HG03097 (cell line): ENCODE data around the gene WDR44.
"Not testable (repeated sequence)": the region's sequence is repeated elsewhere in the genome, so short reads cannot be mapped to it uniquely, and the experiment has no call there.

ENCODE experiments used
- ATAC-seq: cut with Tn5 transposase; IDR thresholded peaks from one replicate; pipeline ENCODE4 v1.9.1; 2021; ENCODE audit not compliant: unreplicated experiment, low FRiP score

The WDR44 gene, protein sequence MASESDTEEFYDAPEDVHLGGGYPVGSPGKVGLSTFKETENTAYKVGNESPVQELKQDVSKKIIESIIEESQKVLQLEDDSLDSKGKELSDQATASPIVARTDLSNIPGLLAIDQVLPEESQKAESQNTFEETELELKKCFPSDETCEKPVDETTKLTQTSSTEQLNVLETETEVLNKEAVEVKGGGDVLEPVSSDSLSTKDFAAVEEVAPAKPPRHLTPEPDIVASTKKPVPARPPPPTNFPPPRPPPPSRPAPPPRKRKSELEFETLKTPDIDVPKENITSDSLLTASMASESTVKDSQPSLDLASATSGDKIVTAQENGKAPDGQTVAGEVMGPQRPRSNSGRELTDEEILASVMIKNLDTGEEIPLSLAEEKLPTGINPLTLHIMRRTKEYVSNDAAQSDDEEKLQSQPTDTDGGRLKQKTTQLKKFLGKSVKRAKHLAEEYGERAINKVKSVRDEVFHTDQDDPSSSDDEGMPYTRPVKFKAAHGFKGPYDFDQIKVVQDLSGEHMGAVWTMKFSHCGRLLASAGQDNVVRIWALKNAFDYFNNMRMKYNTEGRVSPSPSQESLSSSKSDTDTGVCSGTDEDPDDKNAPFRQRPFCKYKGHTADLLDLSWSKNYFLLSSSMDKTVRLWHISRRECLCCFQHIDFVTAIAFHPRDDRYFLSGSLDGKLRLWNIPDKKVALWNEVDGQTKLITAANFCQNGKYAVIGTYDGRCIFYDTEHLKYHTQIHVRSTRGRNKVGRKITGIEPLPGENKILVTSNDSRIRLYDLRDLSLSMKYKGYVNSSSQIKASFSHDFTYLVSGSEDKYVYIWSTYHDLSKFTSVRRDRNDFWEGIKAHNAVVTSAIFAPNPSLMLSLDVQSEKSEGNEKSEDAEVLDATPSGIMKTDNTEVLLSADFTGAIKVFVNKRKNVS

DNA sequence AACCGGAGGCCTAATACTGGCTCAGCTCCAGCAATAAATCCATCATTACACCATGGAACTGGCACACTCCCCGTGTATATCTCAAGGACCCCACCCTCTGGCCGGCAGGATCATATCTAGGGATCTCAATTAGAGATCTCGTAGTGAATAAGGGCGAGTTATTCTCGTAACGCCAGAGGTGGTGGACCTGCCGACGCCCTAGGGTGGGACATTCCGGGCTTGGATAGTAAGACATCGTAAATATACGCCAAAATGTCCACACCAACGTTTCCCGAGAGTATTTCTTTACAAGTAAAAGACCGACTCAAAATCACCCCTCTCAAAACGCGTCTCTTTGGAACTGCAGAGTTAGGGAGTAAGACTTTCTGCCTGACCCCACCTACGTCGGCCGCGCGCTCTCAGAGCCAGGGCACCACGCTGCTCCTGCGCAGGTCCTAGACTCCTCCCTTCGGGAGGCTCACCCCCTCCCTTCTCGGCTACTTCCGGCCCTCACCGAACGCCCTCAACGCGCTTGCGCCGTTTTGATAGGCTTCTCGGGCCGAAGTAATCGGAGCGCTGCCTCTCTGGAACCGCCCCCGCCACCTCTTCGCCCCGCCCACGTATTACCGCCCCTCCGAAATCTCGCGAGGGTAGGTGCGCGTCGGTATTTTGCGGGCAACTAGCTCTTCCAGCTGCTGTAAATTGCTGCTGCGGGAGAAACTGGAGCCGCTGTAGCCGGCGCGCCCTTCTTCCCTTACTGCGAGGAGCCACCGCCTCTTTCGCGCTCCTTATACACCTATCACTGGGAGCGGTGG lies at the start of gene WDR44:
Gene WDR44, plus strand, starts transcription at position 643 of the 794 bp plus-strand sequence. CDS start 398 bp downstream, outside the sequence.
- peak; percentile 91 for ATAC-seq

DNA sequence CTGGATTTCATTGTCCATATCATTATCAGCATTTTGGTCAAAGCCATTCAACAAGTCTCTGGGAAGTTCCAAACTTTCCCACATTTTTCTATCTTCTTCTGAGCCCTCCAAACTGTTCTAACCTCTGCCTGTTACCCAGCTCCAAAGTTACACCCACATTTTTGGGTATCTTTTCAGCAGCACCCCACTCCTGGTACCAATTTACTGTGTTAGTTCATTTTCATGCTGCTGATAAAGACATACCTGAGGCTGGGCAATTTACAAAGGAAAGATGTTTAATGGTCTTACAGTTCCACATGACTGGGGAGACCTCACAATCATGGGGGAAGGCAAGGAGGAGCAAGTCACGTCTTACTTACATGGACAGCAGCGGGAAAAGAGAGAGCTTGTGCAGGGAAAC lies 40.1 kb upstream of the WDR44 start:
- ATAC-seq: not testable (repeated sequence)

DNA sequence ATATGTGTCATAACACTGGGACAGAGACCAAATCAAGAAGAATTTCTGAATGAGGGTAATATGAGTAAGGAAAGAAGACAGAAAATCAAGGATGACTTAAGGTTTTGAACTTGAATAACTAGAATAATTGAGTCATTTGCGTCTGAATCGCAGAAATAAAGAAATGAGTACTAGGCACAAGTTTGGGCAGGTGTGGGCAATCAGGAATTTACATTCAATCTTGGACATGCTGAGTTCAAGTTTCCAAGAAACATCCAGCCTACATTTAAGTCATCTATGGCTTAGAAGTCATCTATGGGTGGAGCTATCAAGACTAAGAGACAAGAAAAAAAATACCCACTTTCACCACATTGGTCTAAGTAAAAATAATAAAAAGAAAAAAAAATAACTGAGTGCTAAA lies 30.4 kb upstream of the WDR44 start:
- no peak for ATAC-seq

DNA sequence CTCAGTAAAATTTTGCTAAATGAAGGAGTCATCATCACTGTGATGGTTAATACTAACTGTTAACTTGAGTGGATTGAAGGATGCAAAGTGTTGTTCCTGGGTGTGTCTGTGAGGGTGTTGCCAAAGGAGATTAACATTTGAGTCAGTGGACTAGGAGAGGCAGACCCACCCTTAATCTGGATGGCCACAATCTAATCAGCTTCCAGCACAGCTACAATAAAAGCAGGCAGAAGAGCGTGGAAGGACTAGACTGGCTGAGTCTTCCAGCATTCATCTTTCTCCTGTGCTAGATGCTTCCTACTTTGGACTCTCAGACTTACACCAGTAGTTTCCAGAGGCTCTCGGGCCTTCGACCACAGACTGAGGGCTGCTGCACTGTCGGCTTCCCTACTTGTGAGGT lies 21.3 kb upstream of the WDR44 start:
- ATAC-seq: no peak

DNA sequence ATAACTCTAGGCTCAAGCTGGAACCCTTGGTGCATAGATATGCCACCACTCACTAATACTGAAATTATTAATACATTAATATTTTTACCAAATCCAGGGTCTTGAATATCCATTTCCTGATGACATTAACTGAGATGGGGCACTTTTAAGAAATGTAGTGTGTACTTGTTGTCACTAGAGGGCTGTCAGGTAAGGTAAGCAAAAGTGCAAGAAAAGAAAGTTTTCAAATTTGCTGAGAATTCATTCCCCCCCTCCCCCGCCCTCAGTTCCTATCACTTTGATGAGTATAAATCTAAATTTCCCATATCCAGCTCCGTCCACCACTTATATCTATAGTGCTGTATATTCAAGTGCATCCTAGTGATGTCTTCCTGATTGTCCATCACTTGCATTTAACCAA lies 20.5 kb upstream of the WDR44 start:
- no peak for ATAC-seq

DNA sequence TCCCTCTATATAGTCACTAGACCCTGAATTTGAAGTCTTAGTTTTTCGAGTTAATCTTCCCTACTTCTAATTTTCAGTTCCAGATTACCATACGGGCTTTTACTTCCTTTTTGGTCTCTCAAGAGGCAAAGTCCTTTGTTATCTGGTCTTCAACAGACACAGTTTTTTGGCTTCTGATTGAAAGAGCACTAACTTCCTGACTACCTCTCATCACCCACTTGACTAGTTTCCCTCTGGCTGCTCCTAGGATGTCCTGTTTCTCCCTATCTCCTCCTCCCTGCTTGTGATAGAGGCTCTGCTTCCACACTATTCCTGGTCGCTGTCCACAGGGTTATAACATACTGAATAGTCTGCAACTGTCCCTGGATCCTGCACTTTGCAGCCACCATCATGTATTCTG lies 16.7 kb upstream of the WDR44 start:
- no peak for ATAC-seq

DNA sequence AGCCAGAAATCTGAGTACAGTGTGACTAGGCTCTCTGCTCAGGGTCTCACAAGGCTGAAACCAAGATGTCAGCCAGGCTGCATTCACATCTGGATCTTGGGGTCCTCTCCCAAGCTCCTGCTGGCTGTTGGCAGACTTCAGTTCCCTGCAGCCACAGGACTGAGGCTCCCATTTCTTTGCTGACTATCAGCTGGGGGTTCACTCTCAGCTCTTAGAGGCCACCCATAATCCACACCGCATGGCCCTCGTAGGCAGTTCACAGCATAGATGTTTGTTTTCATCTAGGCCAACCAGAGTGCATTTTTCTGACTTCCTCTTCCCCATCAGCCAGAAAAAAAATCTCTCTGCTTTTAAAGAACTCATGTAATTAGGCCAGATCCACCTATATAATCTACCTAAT lies 8.2 kb upstream of the WDR44 start:
- no peak for ATAC-seq

DNA sequence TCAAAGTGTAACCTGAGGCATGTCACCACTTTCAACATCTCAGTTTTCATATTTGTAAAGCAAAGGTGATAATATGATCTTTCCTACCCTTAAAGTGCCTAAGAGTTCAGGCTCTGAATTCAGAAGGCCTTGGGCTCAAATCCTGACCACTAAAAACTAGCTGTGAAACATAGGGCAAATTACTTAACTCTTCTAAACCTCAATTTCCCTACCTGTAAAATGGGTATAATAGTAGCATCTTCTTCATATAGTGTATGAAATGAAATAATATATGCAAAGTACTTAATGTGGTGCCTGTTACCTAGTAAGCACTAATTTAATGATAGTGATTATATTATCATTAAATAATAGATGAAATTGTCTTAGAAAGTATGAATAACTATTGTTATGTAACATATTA lies 7.0 kb upstream of the WDR44 start:
- no peak for ATAC-seq

DNA sequence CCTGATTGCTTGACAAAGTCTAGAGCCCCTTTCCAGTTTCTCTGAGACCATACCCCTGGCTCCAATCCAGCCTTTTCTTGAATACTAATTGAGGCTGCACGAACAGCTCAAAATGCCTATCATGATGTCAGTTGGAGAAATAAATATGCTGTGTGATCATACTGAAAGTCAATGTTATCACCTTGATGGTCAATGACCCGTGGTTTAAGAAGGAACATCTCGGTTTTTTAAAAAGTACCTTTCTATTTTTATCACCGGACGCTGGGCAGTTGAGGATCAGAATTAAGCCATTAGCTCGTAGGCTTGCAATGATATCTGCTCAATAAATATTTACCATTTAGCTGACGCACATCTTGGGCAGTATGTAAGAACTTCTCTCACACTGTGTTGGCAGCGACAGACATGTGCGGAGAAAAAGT lies 852 bp upstream of the WDR44 start:
- ATAC-seq: no peak

DNA sequence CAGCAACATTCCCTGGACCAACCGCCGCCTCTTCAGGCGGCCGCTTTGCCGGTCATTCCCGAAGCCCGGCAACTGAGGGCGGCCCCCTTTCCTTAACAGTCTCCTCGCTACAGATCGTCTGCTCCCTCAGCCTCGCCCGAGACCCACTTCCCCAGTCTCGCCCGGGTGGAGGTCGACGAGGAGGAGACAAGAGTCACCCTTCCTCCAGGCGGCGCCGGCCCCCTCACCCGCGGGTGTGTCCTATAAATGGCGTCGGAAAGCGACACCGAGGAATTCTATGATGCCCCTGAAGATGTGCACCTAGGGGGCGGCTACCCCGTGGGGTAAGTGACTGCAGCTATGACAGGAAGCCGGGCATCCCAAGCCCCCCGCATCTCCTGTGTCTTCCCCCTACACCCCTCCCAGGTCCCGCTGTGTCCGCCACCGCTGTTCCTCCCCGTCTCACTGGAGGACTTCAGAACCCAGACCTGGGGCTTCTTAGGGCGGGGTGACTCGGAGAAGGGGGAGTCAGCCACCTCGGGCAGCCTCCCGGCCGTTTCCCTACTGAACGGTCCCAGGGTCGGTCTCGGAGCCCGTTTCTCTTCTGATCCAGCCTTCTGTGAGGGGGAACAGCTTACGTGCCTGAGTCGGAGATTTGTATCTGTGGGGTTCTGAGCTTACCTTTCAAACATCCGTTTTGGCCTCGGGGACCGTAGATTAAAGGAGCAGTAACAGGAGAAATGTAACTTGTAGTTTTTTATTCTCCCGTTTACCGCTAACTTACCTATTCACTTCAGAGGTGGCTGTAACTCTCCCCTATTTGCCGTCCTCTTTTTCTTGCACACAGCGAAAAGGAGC lies 570 bp downstream of the WDR44 start:
- peak; percentile 17 for ATAC-seq

DNA sequence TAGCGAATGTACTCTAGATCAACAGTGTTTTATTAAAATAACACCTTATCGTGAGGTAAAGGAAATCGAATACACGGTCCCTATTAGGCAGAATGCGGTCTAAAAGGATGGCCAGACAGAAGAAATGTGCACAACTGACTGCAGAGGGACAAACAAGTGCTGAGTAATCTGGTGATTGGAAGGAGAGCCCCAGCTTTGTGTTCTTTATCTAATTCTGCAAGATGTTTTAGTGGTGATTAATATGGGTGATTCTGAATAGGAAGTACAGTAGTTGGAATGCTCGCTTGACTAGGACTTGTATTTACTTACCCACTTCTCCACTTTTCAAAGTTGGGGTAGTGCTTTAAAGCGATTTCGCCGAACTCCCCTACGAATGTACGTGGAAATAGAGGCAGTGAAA lies 1.2 kb downstream of the WDR44 start:
- ATAC-seq: no peak

DNA sequence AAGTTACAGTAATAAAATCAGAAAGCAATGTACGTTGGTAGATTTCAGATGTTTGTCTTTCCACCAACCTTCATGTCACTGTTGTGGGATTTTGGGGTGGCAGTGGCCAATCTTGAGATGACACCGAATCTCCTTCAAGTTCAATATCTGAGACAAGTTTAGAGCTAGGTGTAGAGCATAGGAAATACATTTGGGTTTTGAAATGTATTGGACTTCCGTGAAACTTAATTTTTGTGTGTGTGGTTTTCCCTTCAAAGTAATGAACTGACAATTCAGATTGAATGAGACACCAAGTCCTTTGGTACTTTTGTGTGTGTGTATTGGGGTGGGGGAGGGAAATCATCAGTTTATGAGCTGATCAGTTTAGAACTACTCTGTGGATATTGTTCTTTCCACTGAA lies 1.8 kb downstream of the WDR44 start:
- ATAC-seq: no peak

DNA sequence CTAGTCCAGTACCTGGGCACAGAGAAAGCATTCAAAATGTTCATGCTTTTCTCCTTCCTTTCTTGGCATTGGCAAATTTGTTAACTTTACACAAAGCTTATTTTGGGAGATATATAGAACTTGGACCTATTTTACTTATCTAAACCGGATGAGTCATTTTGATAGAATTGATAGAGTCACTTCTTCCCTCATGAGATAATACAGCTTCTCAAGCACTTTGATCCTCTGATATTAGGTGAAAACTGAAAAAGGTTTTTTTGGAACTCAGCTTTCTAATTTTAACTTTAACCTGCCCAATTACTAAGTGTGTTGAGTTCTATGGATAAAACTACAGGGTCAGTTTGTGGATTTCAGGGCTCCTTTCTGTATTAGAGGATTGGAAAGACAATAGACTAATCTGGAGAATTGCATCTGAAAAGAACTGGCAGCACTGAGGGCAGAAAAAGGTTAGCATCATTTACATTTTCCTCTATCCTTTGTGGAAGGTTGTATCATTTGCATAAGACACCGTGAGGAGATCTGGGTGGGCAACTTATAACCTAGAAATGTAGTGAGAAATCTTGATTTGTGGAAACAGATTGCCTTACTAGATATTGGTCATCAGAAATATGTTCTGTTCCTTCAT lies 2.4 kb downstream of the WDR44 start:
- ATAC-seq: no peak

DNA sequence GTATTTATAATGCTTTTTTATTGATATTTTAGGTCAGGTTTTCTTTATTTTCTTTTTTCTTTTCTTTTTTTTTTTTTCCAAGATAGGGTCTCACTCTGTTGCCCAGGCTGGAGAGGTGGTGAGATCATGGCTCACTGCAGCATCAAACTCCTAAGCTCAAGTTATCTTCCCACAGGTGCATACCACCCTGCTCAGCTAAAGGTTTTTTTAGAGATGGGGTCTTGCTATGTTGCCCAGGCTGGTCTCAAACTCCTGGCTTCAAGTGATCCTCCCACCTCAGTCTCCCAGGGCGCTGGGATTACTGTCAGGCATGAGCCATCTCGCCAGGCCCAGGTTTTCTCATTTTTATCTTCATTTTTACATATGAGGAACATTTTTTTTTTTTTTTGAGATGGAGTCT lies 3.3 kb downstream of the WDR44 start:
- ATAC-seq: no peak

DNA sequence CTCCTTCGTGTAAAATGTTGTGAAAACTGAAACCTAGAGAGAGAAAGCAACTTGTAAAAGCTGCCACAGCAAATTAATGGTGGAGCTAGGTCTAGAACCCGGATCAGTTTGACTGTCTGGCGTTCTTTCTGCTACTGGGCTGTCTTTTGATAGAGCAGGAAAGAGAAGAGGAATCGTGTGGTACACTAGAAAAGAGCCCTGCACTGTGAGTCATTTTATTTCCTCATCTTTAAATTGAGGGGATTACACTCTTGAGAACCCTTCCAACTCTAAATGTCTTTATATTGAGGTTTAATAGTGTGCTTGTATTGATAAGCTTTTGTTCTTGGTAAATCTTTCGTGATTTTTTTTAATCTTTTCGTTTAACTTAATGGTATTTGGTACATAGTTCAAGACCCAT lies 4.3 kb downstream of the WDR44 start:
- ATAC-seq: no peak

DNA sequence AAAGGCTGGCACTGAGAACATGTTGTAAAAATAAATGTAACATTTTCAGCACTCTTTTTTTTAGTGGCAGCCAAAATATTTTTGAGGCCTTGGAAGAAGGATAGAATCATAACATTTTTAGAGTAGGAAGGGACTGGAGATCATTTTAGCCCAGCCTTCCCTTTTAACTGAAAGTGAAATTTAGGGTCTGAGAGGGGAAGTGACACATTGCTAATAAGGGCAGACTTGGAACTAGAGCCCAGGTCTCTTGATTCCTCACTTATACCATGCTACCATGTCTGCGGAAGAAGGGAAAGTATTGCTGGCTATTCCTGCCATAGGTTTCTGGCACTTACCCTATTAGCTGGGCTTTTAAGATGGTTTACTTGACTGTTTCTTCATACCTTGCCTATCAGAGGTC lies 4.8 kb downstream of the WDR44 start:
- no peak for ATAC-seq

DNA sequence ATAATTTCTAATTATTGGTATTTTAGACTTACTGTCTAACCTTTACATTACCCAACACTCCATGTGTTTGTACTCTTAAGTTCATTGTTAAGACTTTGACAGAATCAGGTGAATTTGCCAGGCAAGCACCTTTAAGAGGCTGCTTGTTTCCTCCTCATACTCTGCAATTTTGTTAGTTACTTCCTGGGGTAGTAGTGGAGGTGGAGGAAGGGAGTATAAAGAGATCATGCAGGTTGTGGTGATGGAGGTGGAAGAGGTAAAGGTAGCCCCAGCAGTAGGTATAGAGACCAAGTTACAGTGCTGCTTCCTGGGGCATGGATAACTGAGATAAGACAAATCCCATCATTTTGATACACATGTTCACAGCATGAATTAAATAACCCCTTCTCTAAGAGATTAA lies 6.7 kb downstream of the WDR44 start:
- ATAC-seq: no peak

DNA sequence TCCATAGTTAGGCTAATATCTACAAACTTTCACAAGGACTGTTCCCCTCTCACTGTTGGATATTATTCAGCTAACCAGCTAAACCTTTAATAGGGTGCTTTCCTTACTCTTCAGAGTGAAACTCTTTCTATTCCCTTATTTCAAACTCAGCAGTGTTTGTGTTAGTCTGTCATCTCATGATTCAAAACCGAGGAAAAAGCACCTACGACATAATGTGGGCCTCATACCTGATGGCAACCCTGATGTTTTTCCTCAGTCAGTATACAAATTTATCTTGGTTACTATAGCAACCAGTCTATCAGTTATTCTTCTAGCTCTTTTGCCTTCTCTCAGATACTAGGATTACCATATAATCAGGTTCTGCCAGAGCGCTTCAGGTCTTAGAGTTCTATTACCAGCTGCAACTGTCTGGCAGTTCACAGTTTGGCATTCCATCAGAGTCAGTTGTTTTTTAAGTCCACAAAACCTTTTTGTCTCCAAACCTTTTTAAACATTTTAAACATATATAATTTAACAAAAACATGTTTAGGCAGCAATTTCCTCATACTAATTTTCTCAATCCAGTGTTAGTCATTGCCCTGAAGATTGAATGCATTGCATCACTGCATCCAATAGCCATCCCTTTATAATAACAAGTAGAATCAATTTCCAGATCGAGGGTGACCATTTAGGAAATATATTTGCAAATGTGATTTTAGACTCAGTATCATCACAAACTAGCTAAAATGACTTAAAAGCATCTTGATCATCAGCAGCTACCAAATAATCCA lies 7.4 kb downstream of the WDR44 start:
- ATAC-seq: peak; percentile 46
